ENCODE data around the gene PARP4.
"Not testable (repeated sequence)": the region's sequence is repeated elsewhere in the genome, so short reads cannot be mapped to it uniquely, and the experiment has no call there.

Gene PARP4

DNA sequence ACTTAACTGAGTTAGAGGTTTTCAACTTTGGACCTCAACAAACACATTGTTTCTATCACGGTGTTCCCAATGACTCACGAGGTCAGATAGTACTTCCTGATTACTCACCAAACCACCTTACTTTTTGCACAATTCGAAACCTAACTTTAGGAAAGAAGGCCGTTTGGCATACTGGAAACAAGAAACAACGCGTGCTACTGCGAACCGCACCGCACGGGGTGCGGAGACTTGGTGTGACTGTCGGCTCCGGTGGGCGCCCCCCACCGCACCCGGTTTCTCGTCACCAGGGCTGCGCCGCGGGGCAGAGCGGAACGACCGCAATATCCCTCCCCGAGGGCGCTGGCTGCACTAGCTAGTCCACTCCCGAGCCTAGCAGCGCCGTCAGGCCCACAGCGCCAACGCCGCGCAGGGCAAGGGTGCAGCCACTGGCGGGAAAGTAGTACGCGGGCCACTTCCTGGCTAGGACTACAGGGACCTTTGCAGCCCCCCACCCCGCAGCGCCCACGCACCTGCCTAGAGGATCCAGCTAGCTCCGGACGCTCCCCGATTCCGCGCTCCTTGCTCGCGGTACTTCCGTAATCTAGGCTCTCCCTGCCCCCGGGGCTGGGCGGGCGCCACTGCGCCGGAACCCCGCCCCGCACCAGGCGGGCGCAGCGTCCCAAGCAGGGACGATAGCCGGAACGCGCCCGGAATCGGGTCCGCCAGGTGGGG is at the start of gene PARP4:
TSS of gene PARP4 (minus strand) at position 582 of the 711 bp plus-strand sequence. CDS start 9,002 bp downstream, outside the sequence.
- DNase-seq = no peak

DNA sequence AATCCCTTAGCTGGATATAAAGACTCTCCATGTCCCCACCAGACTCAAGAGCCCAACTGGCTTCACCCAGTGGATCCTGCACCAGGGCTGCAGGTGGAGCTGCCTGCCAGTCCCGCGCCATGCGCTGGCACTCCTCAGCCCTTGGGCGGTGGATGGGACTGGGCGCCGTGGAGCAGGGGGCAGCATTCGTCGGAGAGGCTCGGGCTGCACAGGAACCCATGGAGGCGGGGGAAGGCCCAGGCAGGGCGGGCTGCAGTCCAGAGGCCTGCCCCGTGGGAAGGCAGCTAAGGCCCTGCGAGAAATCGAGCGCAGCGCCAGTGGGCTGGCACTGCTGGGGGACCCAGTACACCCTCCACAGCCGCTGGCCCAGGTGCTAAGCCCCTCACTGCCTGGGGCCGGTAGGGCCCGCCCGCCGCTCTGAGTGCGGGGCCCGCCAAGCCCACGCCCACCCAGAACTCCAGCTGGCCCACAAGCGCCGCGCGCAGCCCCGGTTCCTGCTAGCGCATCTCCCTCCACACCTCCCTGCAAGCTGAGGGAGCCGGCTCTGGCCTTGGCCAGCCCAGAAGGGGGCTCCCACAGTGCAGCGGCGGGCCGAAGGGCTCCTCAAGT is 48.1 kb upstream of the PARP4 start:
- DNase-seq = not testable (repeated sequence)

- not testable (repeated sequence) for DNase-seq
Measured at GRCh38 chr13:24559431-24560218, 47.0 kb upstream of the PARP4 start.

- DNase-seq = no peak
Measured at GRCh38 chr13:24557081-24557480, 44.5 kb upstream of the PARP4 start.

GRCh38 chr13:24553892-24554291 is 41.3 kb upstream of the PARP4 start:
- not testable (repeated sequence) for DNase-seq

DNA sequence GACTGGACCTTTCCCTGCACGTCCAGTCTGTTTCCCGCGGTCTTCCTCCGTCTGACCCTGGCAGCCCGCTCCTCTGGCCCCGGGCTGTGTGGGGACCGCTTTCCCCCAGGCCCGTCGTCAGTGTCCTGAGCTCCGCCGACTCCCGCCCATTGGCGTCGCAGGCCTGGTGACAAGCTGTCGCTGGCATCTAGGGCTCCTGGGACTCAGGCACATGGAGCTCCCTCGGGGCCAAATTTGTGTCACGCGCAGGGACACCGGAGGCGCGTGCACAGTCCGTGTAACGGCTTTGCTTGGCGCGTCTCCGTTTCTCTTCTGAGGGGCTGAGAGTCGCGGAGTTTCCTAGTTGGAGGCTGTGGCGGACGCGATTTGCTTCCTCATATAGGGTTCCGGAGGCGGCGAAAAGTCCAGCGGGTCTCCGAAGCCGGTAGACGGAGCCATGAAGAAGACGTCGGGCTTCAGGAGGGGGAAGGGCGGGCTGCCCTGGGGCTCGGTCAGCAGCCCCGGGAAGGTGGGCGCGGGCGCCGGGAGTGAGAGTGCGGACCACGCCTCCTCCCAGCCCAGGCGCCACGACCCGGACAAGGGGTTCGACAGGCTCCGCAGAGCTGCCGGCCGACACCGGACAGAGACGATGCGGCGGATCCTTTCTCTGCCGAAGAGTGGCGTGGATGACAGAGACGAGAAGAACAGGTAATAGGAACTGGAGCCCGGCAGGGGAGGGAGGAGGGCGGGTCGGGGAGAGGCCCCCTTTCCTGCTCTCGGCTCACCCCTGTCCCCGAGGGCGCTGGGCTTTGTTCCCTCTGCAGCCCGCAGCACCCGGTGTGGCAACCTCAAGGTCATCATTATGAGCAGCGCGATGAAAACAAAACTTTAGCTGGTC is 29.1 kb upstream of the PARP4 start:
- DNase-seq = not testable (repeated sequence)

DNA sequence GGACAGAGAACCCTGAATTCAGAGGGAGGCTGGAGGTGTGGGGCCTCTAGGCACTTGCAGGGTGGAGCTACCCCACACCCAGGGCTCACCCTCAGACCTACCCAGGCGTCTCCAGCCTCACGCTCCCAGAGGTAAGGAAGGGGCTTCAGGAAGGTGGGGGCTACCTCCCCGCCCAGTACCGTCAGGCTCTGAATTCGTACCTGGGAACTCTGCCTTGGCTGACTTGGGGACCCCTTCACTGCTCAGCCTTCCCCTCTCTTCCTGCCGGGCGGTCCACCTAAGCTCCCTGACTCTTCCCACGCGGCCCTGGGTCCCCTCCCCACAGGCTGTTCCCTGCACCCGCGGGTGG is 28.5 kb upstream of the PARP4 start:
- DNase-seq = no peak

DNA sequence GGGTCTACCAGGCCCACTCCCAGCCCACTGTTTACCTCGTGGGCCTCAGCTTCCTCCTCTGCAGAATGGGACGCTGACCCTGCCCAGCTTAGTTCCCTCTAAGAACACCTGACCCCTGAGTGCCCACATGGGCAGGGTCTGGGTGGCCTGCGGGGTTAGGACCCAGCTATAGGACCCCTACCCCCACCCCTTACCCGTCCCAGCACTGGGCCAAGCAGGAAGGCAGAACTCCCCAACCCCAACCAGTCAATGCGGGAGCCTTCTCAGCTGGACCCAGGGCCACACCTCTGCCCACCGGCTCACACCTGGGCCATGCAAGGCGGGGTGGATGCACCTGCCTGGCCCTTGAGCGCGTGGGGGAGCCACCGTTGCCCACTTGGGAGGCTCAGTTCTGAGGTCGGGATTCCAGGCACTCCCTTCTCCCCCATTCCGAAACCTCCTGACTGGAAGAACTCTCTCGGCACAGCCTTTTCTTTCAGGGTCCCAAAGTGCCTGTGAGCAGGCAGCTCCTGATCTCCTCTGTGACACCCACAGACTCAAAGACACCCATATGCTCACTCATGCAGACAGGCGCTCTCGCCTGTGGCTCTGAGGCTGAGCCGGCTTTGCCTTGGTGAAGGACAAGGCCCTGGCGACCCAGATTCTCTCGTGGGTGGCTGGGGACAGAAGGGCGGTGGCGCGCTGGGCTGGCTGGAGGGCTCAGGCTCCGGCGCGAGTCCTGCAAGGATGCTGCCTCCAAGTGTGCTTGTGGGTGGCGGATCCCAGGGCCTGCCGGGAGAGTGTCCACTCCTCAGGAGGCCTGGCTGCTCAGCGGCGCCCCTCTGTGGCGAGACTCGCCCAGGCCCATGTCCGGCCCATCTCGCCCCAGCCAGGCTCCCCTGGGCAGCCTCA is 27.9 kb upstream of the PARP4 start:
- DNase-seq = no peak

DNA sequence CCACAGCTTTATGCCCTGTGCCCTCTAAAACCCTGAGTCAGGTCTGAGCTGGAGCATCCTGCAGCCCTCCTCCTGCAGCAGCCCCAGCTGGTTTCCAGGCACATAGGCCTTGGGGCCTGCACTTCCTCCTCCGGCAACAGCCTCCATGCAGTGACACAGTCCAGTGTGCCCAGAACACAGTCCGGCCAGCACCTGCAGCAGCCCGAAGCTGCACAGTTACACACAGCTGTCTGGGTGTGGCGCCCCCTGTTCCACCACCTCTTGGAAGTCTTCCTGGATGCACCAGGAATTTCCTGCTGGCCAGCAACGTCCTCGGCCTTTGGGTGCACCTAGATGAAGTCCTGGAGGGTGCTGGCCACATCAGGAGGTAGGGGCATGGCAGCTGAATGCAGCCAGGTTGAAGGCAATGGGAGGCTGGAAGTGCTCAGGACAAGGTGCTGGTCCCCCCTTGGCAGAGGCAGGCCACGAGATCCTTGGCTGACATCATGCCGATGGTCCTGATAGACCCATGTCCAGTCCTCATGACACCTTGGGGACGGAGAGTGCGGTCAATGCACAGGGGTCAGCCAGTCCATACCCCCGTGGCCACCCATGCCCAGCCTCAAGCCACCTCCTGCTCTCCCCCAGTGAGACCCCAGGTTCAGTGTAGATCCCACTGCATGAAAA is 27.1 kb upstream of the PARP4 start:
- DNase-seq = no peak

- no peak for DNase-seq
Measured at GRCh38 chr13:24529478-24529877, 16.9 kb upstream of the PARP4 start.

GRCh38 chr13:24528816-24529398 is 16.3 kb upstream of the PARP4 start:
- DNase-seq = no peak

DNA sequence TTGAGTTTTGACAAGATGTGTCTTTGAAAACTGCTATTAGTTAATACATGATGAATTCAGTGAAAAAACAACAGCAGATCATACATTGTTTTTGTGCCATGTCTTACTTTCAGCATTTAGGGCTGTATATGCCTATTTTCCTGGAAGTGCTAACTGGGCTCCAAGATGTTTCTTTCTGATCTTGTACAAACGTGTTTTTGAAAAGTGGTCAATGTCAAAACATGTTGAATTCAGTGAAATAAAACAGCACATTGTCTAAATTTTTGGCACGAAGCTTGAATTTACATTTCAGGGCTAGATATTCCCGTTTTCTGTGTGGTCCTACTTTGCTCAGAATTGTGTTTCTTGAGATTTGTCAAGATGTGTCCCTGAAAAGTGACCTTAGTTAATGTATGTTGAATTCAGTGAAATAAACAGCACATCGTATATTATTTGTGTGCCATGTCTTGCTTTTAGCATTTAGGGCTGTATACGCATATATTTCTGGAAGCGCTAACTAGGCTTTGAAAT is 14.7 kb upstream of the PARP4 start:
- no peak for DNase-seq

- no peak for DNase-seq
Measured at GRCh38 chr13:24520733-24521132, 8.2 kb upstream of the PARP4 start.

DNA sequence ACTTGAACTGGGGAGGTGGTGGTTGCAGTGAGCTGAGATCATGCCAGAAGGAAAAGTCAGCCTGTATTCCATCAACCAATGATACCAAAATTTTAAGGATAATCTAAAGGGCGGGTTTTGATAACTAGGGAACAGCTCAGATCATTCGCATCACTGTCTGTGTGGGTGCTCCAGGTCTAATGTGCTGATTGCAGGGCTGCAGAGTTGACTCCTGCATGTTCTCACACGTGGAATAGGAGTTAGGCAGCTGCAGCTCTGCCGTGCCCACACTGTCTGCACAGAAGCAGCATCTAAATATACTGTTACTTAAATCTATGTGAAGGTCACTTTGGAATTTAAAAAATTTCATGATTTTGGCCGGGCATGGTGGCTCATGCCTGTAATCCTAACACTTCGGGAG is 4.3 kb upstream of the PARP4 start:
- DNase-seq = no peak

DNA sequence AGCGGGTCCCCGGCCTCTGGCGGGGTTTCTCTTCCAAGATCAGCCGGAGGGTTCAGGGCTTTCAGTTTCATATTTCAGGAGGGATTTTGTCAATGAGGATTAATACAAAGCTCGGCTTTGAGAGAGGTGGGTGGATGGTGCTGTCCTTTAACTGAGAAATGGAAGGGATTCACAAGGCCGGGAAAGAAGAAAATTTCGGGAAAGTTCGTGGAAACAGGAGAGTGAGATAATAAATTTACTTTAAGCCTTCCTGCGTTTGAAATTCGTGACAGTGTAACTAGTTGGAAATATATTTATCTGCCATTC is 283 bp upstream of the PARP4 start:
- DNase-seq = no peak

GRCh38 chr13:24511816-24512196 is 772 bp downstream of the PARP4 start:
- no peak for DNase-seq

DNA sequence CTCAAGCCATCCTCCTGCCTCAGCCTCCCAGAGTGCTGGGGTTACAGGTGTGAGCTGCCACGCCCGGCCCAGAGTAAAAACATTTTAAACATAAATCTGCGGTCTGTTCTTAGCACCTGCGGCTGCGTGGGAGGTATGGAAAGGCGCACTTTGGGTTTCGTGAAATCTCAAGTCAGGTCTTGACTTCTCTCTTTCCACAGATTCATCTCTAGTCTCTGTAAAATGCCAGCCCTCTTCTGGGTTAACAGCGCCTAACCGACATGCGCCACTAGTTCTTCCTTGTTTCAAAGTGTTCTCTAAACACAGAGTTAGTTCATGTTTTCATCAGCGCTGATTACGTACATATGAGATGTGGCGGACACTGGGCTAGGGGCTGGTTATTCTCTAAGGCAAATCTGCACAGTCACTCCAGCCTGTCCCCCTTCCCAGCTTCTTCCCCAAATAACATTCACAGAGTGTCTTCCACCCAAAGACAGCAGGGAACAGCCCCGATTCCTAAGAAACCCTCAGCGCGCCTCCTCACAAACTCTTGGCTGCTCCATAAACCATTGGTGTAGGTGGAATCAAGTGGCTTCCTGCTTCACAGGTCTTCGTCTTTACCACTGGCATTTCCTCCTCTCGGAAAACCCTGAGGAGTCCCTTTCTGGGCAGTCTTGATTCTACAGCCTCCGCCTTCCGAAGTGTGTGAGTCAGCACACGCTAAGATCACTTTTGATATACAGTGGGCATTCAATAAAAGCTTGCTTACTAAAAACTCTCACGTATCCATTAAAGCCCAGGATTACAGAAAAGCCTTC is 1.4 kb downstream of the PARP4 start:
- DNase-seq = no peak

GRCh38 chr13:24506698-24507335 is 5.8 kb downstream of the PARP4 start:
- DNase-seq = no peak

GRCh38 chr13:24506283-24506682 is 6.3 kb downstream of the PARP4 start:
- DNase-seq = not testable (repeated sequence)

DNA sequence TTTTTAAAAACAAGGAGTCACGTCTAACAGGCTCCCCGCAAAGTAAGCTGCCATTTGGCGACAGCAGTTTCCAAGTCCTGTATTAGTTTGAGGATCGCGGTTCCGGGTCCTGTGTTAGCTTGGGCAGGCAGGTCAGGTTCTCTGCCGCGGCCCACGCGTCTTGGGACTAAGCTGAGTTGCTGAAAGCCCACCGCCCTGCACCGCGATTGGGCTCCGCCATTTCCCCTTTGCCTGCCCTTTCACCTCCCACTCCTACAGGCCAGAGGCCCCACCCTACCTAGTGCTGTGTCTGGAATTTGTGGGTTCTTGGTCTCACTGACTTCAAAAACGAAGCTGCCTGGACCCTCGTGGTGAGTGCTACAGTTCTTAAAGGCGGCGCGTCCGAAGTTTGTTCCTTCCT is 6.8 kb downstream of the PARP4 start:
- no peak for DNase-seq
